ENCODE results near the gene RACGAP1. TPM values are rescaled to one million over a fixed set of nuclear protein-coding genes. Genes with fewer than 3 reads are reported as not detected.

RACGAP1 gene
- total RNA-seq, 1 experiment from 2014 or later, result 95.3 TPM

GRCh38 chr12:49946086-49946485, 79.2 kb downstream of the RACGAP1 start:
- TF ChIP-seq EZH2 (IDR thresholded peaks at IDR 0.05; ENCODE audit: low read length, unreplicated experiment) (no peak), CTCF (conservative IDR thresholded peaks at IDR 0.05; ENCODE audit: low read depth, low read length) (no peak), EZH2phosphoT487 (IDR thresholded peaks at IDR 0.05; ENCODE audit: borderline replicate concordance, low read length) (no peak)
- no peak for ATAC-seq
- no peaks in the 10 kb centered on the region for H3K79me2 ChIP-seq (ENCODE audit: low read length)
- H3K4me3 ChIP-seq (ENCODE audit: low read length), result no peak overlapping the region
- peaks cover 19% of the 10 kb centered on the region for H3K4me1 ChIP-seq (ENCODE audit: insufficient read depth, low read length)
- no peaks in the 10 kb centered on the region for H3K9me2 ChIP-seq (replicated peaks; ENCODE audit: low read length)
- no peaks in the 10 kb centered on the region for H3K27me3 ChIP-seq (ENCODE audit: low read length)
- H4K20me1 ChIP-seq (ENCODE audit: low read length), result no peaks in the 10 kb centered on the region
- H3K9ac ChIP-seq (ENCODE audit: low read length), result no peak overlapping the region
- peak overlapping the region; percentile 87 for H2AFZ ChIP-seq (ENCODE audit: low read length)
- H3K36me3 ChIP-seq (ENCODE audit: low read depth, low read length), result no peaks in the 10 kb centered on the region
- no TSS peak for BruUV-seq (replicated peaks)
- H3K27ac ChIP-seq (ENCODE audit: low read length), result no peak overlapping the region
- ChIA-PET CTCF (interaction anchor here (0.8 to 1.5 kb wide), 5 partner anchors 14 to 79 kb away, joined by 3 to 7 read pairs (median 5); no protein-coding TSS in a partner anchor), POLR2A (ENCODE audit: unreplicated experiment) (interaction anchor here (0.5 to 0.8 kb wide), 3 partner anchors 11 to 139 kb away, joined by 3 to 11 read pairs (median 5); partner anchors contain the start of gene NCKAP5L)
- DNase-seq, result no peak
- H3K4me2 ChIP-seq (ENCODE audit: low read length), result no peak overlapping the region
- intact Hi-C loops (cut with micrococcal nuclease), result no loop called here
- H3K9me3 ChIP-seq (ENCODE audit: low read length), result no peaks in the 10 kb centered on the region
- no peaks in the 10 kb centered on the region for H3F3A ChIP-seq (ENCODE audit: low read length, unreplicated experiment)

- POLR2A ChIA-PET (ENCODE audit: unreplicated experiment), result interaction anchor here (0.5 to 0.7 kb wide), 2 partner anchors 117 to 139 kb away, joined by 3 to 11 read pairs; partner anchors contain the start of gene NCKAP5L
- Histone ChIP-seq H3K9me2 (replicated peaks; ENCODE audit: low read length) (no peaks in the 10 kb centered on the region), H3K36me3 (ENCODE audit: low read depth, low read length) (no peaks in the 10 kb centered on the region), H3F3A (ENCODE audit: low read length, unreplicated experiment) (no peaks in the 10 kb centered on the region), H3K9ac (ENCODE audit: low read length) (no peak overlapping the region), H3K4me3 (ENCODE audit: low read length) (no peak overlapping the region), H3K9me3 (ENCODE audit: low read length) (no peaks in the 10 kb centered on the region), H3K79me2 (ENCODE audit: low read length) (no peaks in the 10 kb centered on the region), H4K20me1 (ENCODE audit: low read length) (no peaks in the 10 kb centered on the region), H3K27me3 (ENCODE audit: low read length) (no peaks in the 10 kb centered on the region), H3K27ac (ENCODE audit: low read length) (no peak overlapping the region), H3K4me2 (ENCODE audit: low read length) (no peak overlapping the region; the same call in 1 of the 2 replicates), H2AFZ (ENCODE audit: low read length) (peak overlapping the region; percentile 87), H3K4me1 (ENCODE audit: insufficient read depth, low read length) (peaks cover 19% of the 10 kb centered on the region)
- CTCF ChIA-PET, result interaction anchor here (0.7 to 1.5 kb wide), 6 partner anchors 14 to 79 kb away, joined by 3 to 7 read pairs (median 4); no protein-coding TSS in a partner anchor
- TF ChIP-seq CTCF (conservative IDR thresholded peaks at IDR 0.05; ENCODE audit: low read depth, low read length), result peak; percentile 88
- no peak for TF ChIP-seq EZH2 (IDR thresholded peaks at IDR 0.05; ENCODE audit: low read length, unreplicated experiment)
- intact Hi-C loops (cut with micrococcal nuclease), result no loop called here
- peak; percentile 94 for ATAC-seq
- no TSS peak for BruUV-seq (replicated peaks)
- peak; percentile 84 for DNase-seq
Observed at GRCh38 chr12:49945394-49946080, 79.8 kb downstream of the RACGAP1 start.

GRCh38 chr12:49944718-49945117, 80.6 kb downstream of the RACGAP1 start:
- Histone ChIP-seq H3K9me2 (replicated peaks; ENCODE audit: low read length) (no peaks in the 10 kb centered on the region), H3K9ac (ENCODE audit: low read length) (no peak overlapping the region), H3K4me1 (ENCODE audit: insufficient read depth, low read length) (peaks cover 19% of the 10 kb centered on the region), H2AFZ (ENCODE audit: low read length) (no peak overlapping the region), H3F3A (ENCODE audit: low read length, unreplicated experiment) (no peaks in the 10 kb centered on the region), H3K27me3 (ENCODE audit: low read length) (no peaks in the 10 kb centered on the region), H3K79me2 (ENCODE audit: low read length) (no peaks in the 10 kb centered on the region), H4K20me1 (ENCODE audit: low read length) (no peaks in the 10 kb centered on the region), H3K9me3 (ENCODE audit: low read length) (no peaks in the 10 kb centered on the region), H3K4me3 (ENCODE audit: low read length) (no peak overlapping the region), H3K27ac (ENCODE audit: low read length) (no peak overlapping the region), H3K36me3 (ENCODE audit: low read depth, low read length) (no peaks in the 10 kb centered on the region), H3K4me2 (ENCODE audit: low read length) (no peak overlapping the region)
- POLR2A ChIA-PET (ENCODE audit: unreplicated experiment), result no interaction called here
- no peak for ATAC-seq
- no peak for DNase-seq
- TF ChIP-seq EZH2 (IDR thresholded peaks at IDR 0.05; ENCODE audit: low read length, unreplicated experiment) (no peak), EZH2phosphoT487 (IDR thresholded peaks at IDR 0.05; ENCODE audit: borderline replicate concordance, low read length) (no peak), CTCF (conservative IDR thresholded peaks at IDR 0.05; ENCODE audit: low read depth, low read length) (no peak)
- intact Hi-C loops (cut with micrococcal nuclease), result no loop called here
- CTCF ChIA-PET, result interaction anchor here (1.4 kb wide), 1 partner anchor 77 kb away, joined by 5 read pairs; no protein-coding TSS in a partner anchor
- BruUV-seq (replicated peaks), result no TSS peak

Measured in PC-3 (cell line).